K562 (cell line): Measurements from ENCODE around the gene MAP3K12. TPM values are rescaled to one million over a fixed set of nuclear protein-coding genes. Genes with fewer than 3 reads are reported as not detected.

Experiments used
- BRD9 ChIP-seq: fragments of 450-650 bp; IDR thresholded peaks from 2 replicates; pipeline ENCODE4 v1.6.1; 2018; ENCODE audit warnings: low read depth; ENCODE audit not compliant: partially characterized antibody
- CBFA2T3 ChIP-seq: fragments of 450-650 bp; IDR thresholded peaks from 2 replicates; pipeline ENCODE4 v1.6.1; 2017
- KAT8 ChIP-seq: fragments of 450-650 bp; IDR thresholded peaks from 2 replicates; pipeline ENCODE4 v1.6.1; 2016; ENCODE audit warnings: low read depth, mild to moderate bottlenecking
- MECOM ChIP-seq: fragments of 250-450 bp; sonication (Bioruptor Pico); IDR thresholded peaks from 2 replicates; pipeline ENCODE4 v1.8.0; 2022; ENCODE audit warnings: inconsistent platforms
- NR4A1 ChIP-seq, 2 experiments: fragments of 250-450 bp in 1 of 2; fragments of 450-650 bp in 1 of 2; sonication (Bioruptor Pico) in 1 of 2; IDR thresholded peaks; 2 replicates each; pipeline versions ENCODE4 v1.4.0 to v1.6.1; 2016 to 2020; ENCODE audit warnings: mild to moderate bottlenecking in 2 of 2, missing compliant biosample characterization in 1 of 2, missing genetic modification characterization in 1 of 2, moderate library complexity in 1 of 2
- SMAD1 ChIP-seq: fragments of 150-350 bp; IDR thresholded peaks from 2 replicates; pipeline ENCODE4 v1.6.1; 2014; ENCODE audit warnings: low read length, low read depth; ENCODE audit not compliant: partially characterized antibody
- TAF7 ChIP-seq: fragments of 450-650 bp; IDR thresholded peaks from 2 replicates; pipeline ENCODE4 v1.6.1; 2016; ENCODE audit warnings: missing genetic modification characterization, missing compliant biosample characterization
- ZKSCAN1 ChIP-seq: fragments of 150-350 bp; IDR thresholded peaks from 2 replicates; pipeline ENCODE4 v1.6.1; 2016; ENCODE audit warnings: low read depth, low read length
- ZNF316 ChIP-seq: fragments of 450-650 bp; IDR thresholded peaks from 2 replicates; pipeline ENCODE4 v1.6.1; 2016
- ZNF324 ChIP-seq: fragments of 250-450 bp; sonication (Bioruptor Pico); IDR thresholded peaks from 2 replicates; pipeline ENCODE4 v1.4.0; 2020; ENCODE audit warnings: mild to moderate bottlenecking
- ZNF75A ChIP-seq: fragments of 450-650 bp; formaldehyde crosslinking; IDR thresholded peaks from 2 replicates; pipeline ENCODE4 v1.4.0; 2020; ENCODE audit warnings: mild to moderate bottlenecking
- polyA plus RNA-seq, 8 experiments: library from polyadenylated mRNA; depleted of rRNA in 4 of 8; stranded (reverse) in 5 of 8; unstranded in 3 of 8; fragments of >200 nt; fragmentation: Nextera tagmentation in 2 of 8; fragmentation: Illumina TruSeq in 1 of 8; extraction: Ambion mirVana in 2 of 8; extraction: Trizol in 1 of 8; gene quantifications; 2 replicates each; pipeline versions ENCODE4 v1.2.1 to v1.2.3, GENCODE V29; 2011 to 2014; ENCODE audit warnings: inconsistent platforms in 1 of 8, missing spikeins in 1 of 8
- total RNA-seq, 7 experiments: library from RNA; depleted of rRNA in 6 of 7; stranded (reverse); fragments of >200 nt in 6 of 7; fragmentation: Illumina TruSeq in 2 of 7; extraction: Trizol in 2 of 7; gene quantifications; 2 replicates each; pipeline versions ENCODE4 v1.2.1 to v1.2.3, GENCODE V29; 2011 to 2021; ENCODE audit warnings: low replicate concordance in 1 of 7
- TF ChIP-seq, protein P1 (sequence below): fragments of 250-450 bp; sonication (Bioruptor Pico); IDR thresholded peaks from 2 replicates; pipeline ENCODE4 v1.4.0; 2020
- TF ChIP-seq, protein P2 (sequence below): fragments of 450-650 bp; IDR thresholded peaks from 2 replicates; pipeline ENCODE4 v1.6.1; 2017; ENCODE audit warnings: antibody characterized with exemption
- TF ChIP-seq, protein P3 (sequence below): sonication (generic); formaldehyde crosslinking; IDR thresholded peaks from 2 replicates; pipeline ENCODE4 v1.8.1; 2023; ENCODE audit warnings: mild to moderate bottlenecking, missing genetic modification reagents
- TF ChIP-seq, protein P4 (sequence below): fragments of 450-650 bp; formaldehyde crosslinking; IDR thresholded peaks from 2 replicates; pipeline ENCODE4 v1.4.0; 2020; ENCODE audit warnings: mild to moderate bottlenecking, moderate library complexity

Gene MAP3K12
- total and polyA plus RNA-seq, 9 of the 15 experiments (the other 6 are each of a cell fraction or from before 2014, with no cell fraction given) = 0.10 to 2.4 (median 1.6) TPM

DNA sequence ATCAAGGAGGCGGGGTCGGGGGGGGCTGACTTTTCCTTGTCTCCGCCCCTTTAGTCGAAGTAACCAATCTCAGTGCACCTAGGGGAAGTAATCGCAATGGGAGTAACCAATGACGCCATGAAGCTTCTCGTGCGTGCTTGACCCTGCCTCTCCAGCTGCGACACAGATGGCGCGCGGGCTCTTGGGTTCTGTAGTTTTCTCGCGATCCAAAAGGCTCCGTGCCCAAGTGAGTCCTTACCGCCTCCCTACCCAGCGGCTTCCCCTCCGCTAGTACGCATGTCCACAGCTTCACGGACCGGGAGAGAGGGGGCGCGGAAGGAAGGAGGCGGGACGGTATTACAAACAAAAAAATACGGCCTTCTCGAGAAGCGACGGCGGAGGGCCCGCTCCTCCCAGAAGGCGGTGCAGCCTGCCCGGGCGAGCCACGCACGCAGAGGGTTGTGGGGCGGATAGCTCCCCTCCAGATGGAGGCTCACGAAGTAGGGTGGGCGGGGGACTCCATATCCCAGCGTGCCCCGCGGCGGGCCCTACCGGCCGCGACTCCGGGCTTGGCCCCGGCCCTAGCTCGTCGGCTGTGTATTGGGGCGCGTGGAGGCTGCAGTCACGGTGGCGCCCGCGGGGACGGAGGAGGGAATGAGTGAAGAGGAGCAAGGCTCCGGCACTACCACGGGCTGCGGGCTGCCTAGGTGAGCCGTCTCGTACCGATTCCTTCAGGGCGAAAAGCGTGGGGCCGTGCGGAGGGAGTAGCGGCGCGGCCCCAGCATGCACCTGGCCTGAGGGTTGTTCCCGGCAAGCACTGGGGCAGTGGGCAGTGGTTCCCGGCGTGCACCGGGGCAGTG is 1.7 kb upstream of the MAP3K12 start, which contains the start of gene TARBP2 (continued):
- TF ChIP-seq, protein P1, sequence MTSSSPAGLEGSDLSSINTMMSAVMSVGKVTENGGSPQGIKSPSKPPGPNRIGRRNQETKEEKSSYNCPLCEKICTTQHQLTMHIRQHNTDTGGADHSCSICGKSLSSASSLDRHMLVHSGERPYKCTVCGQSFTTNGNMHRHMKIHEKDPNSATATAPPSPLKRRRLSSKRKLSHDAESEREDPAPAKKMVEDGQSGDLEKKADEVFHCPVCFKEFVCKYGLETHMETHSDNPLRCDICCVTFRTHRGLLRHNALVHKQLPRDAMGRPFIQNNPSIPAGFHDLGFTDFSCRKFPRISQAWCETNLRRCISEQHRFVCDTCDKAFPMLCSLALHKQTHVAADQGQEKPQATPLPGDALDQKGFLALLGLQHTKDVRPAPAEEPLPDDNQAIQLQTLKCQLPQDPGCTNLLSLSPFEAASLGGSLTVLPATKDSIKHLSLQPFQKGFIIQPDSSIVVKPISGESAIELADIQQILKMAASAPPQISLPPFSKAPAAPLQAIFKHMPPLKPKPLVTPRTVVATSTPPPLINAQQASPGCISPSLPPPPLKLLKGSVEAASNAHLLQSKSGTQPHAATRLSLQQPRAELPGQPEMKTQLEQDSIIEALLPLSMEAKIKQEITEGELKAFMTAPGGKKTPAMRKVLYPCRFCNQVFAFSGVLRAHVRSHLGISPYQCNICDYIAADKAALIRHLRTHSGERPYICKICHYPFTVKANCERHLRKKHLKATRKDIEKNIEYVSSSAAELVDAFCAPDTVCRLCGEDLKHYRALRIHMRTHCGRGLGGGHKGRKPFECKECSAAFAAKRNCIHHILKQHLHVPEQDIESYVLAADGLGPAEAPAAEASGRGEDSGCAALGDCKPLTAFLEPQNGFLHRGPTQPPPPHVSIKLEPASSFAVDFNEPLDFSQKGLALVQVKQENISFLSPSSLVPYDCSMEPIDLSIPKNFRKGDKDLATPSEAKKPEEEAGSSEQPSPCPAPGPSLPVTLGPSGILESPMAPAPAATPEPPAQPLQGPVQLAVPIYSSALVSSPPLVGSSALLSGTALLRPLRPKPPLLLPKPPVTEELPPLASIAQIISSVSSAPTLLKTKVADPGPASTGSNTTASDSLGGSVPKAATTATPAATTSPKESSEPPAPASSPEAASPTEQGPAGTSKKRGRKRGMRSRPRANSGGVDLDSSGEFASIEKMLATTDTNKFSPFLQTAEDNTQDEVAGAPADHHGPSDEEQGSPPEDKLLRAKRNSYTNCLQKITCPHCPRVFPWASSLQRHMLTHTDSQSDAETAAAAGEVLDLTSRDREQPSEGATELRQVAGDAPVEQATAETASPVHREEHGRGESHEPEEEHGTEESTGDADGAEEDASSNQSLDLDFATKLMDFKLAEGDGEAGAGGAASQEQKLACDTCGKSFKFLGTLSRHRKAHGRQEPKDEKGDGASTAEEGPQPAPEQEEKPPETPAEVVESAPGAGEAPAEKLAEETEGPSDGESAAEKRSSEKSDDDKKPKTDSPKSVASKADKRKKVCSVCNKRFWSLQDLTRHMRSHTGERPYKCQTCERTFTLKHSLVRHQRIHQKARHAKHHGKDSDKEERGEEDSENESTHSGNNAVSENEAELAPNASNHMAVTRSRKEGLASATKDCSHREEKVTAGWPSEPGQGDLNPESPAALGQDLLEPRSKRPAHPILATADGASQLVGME (CRISPR knock-in tag) = peak; percentile 97
- peak; percentile 87; the same call in 1 of the 2 replicates for TF ChIP-seq NR4A1 (CRISPR knock-in tag; IDR thresholded peaks at IDR 0.05)
- peak; percentile 81; the same call in 1 of the 2 replicates for TF ChIP-seq NR4A1 (tag; IDR thresholded peaks at IDR 0.05)
- TF ChIP-seq, protein P2, sequence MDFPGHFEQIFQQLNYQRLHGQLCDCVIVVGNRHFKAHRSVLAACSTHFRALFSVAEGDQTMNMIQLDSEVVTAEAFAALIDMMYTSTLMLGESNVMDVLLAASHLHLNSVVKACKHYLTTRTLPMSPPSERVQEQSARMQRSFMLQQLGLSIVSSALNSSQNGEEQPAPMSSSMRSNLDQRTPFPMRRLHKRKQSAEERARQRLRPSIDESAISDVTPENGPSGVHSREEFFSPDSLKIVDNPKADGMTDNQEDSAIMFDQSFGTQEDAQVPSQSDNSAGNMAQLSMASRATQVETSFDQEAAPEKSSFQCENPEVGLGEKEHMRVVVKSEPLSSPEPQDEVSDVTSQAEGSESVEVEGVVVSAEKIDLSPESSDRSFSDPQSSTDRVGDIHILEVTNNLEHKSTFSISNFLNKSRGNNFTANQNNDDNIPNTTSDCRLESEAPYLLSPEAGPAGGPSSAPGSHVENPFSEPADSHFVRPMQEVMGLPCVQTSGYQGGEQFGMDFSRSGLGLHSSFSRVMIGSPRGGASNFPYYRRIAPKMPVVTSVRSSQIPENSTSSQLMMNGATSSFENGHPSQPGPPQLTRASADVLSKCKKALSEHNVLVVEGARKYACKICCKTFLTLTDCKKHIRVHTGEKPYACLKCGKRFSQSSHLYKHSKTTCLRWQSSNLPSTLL = no peak
- TF ChIP-seq, protein P3, sequence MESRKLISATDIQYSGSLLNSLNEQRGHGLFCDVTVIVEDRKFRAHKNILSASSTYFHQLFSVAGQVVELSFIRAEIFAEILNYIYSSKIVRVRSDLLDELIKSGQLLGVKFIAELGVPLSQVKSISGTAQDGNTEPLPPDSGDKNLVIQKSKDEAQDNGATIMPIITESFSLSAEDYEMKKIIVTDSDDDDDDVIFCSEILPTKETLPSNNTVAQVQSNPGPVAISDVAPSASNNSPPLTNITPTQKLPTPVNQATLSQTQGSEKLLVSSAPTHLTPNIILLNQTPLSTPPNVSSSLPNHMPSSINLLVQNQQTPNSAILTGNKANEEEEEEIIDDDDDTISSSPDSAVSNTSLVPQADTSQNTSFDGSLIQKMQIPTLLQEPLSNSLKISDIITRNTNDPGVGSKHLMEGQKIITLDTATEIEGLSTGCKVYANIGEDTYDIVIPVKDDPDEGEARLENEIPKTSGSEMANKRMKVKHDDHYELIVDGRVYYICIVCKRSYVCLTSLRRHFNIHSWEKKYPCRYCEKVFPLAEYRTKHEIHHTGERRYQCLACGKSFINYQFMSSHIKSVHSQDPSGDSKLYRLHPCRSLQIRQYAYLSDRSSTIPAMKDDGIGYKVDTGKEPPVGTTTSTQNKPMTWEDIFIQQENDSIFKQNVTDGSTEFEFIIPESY (CRISPR knock-in tag) = peak; percentile 65; the same call in 1 of the 2 replicates
- 0 out of 2 replicates have a peak, but pooled peaks have one; percentile 11 for TF ChIP-seq ZKSCAN1
- 0 out of 2 replicates have a peak, but pooled peaks have one; percentile 2 for TF ChIP-seq CBFA2T3
- TF ChIP-seq ZNF316 = no peak
- TF ChIP-seq TAF7 (tag) = peak; percentile 51
- TF ChIP-seq, protein P4, sequence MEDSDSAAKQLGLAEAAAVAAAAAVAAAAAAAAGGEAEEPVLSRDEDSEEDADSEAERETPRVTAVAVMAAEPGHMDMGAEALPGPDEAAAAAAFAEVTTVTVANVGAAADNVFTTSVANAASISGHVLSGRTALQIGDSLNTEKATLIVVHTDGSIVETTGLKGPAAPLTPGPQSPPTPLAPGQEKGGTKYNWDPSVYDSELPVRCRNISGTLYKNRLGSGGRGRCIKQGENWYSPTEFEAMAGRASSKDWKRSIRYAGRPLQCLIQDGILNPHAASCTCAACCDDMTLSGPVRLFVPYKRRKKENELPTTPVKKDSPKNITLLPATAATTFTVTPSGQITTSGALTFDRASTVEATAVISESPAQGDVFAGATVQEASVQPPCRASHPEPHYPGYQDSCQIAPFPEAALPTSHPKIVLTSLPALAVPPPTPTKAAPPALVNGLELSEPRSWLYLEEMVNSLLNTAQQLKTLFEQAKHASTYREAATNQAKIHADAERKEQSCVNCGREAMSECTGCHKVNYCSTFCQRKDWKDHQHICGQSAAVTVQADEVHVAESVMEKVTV (CRISPR knock-in tag) = peak; percentile 17; the same call in 1 of the 2 replicates
- no peak for TF ChIP-seq BRD9
- TF ChIP-seq KAT8 = no peak
- 0 out of 2 replicates have a peak, but pooled peaks have one; percentile 49 for TF ChIP-seq ZNF324 (CRISPR knock-in tag)
- TF ChIP-seq ZNF75A = no peak
- TF ChIP-seq MECOM (CRISPR knock-in tag) = no peak; the same call in 1 of the 2 replicates
- TF ChIP-seq SMAD1 = no peak
